A673 (cell line): ENCODE results near the gene FOXN4. TPM values are rescaled to one million over a fixed set of nuclear protein-coding genes. Genes with fewer than 3 reads are reported as not detected.

ENCODE experiments used
- BruUV-seq: library from RNA; stranded (reverse); fragments of 400-500 nt; replicated peaks from 2 replicates; lab custom pipeline; 2021; lab: Mats Ljungman, UMichigan
- CTCF ChIA-PET: fragments of 300-600 bp; sonication (Branson Sonifier 250); formaldehyde crosslinking; loops from one replicate; lab custom pipeline; 2022; ENCODE audit warnings: antibody characterized with exemption; lab: Charles Lee
- POLR2A ChIA-PET: fragments of 300-600 bp; sonication (Branson Sonifier 250); formaldehyde crosslinking; loops from one replicate; lab custom pipeline; 2022; ENCODE audit warnings: antibody characterized with exemption; ENCODE audit not compliant: low non-redundant PET; lab: Charles Lee
- DNase-seq: peaks from one replicate; pipeline ENCODE4 v3.0.0-alpha.2; 2015; ENCODE audit warnings: low spot score
- H3K27ac ChIP-seq: fragments of 200-600 bp; sonication (generic); 2 replicates; pipeline ENCODE4 v1.5.1; 2016; ENCODE audit warnings: mixed run types, low read depth, mild to moderate bottlenecking, mixed read lengths, antibody characterized with exemption, low read length; ENCODE audit not compliant: poor library complexity, severe bottlenecking
- H3K27me3 ChIP-seq: fragments of 200-600 bp; sonication (generic); replicated peaks from 2 replicates; pipeline ENCODE4 v1.6.1; 2017; ENCODE audit warnings: mixed run types, low read depth, mild to moderate bottlenecking, mixed read lengths, antibody characterized with exemption, low read length; ENCODE audit not compliant: insufficient read depth, poor library complexity
- H3K36me3 ChIP-seq: fragments of 200-600 bp; sonication (generic); 2 replicates; pipeline ENCODE4 v1.6.1; 2016; ENCODE audit warnings: mixed run types, mild to moderate bottlenecking, mixed read lengths, antibody characterized with exemption, low read length; ENCODE audit not compliant: insufficient read depth, poor library complexity, severe bottlenecking
- H3K4me1 ChIP-seq: fragments of 200-600 bp; sonication (generic); 2 replicates; pipeline ENCODE4 v1.6.1; 2017; ENCODE audit warnings: mixed run types, mild to moderate bottlenecking, mixed read lengths, antibody characterized with exemption, low read length; ENCODE audit not compliant: insufficient read depth, poor library complexity, severe bottlenecking
- H3K4me3 ChIP-seq: fragments of 200-600 bp; sonication (generic); 2 replicates; pipeline ENCODE4 v1.5.1; 2016; ENCODE audit warnings: low read depth, mixed run types, mild to moderate bottlenecking, mixed read lengths, low read length; ENCODE audit not compliant: poor library complexity, severe bottlenecking
- H3K9me3 ChIP-seq: fragments of 200-600 bp; sonication (generic); 2 replicates; pipeline ENCODE4 v1.6.1; 2016; ENCODE audit warnings: mixed run types, low read depth, mild to moderate bottlenecking, mixed read lengths, antibody characterized with exemption, low read length; ENCODE audit not compliant: poor library complexity, severe bottlenecking
- CTCF ChIP-seq: fragments of 300-800, 200-600 bp; sonication (generic); conservative IDR thresholded peaks from 2 replicates; pipeline ENCODE4 v1.5.1; 2017; ENCODE audit warnings: low read depth, mild to moderate bottlenecking, antibody characterized with exemption, low read length, moderate library complexity, mixed read lengths
- EZH2 ChIP-seq: fragments of 200-600 bp; sonication (generic); IDR thresholded peaks from 2 replicates; pipeline ENCODE4 v1.6.1; 2017; ENCODE audit warnings: borderline replicate concordance, low read depth, mild to moderate bottlenecking, mixed read lengths, antibody characterized with exemption, low read length; ENCODE audit not compliant: poor library complexity, severe bottlenecking
- intact Hi-C: fragments of 100-400 bp; cut with micrococcal nuclease; formaldehyde crosslinking; loops from one replicate; pipeline ENCODE4 v1.10.0; 2022; ENCODE audit not compliant: unreplicated experiment
- total RNA-seq: library from RNA; stranded (reverse); gene quantifications from 2 replicates; pipeline ENCODE4 v1.2.3, GENCODE V29; 2021

FOXN4 gene
- total RNA-seq, 1 experiment from 2014 or later: not detected

GRCh38 chr12:109256011-109256410 lies 53.1 kb downstream of the FOXN4 start:
- Histone ChIP-seq H3K4me1 (no peaks in the 10 kb centered on the region), H3K4me3 (no peak overlapping the region), H3K27me3 (no peaks in the 10 kb centered on the region), H3K27ac (no peak overlapping the region), H3K36me3 (no peaks in the 10 kb centered on the region), H3K9me3 (peaks cover 4% of the 10 kb centered on the region)
- TF ChIP-seq CTCF (no peak), EZH2 (no peak)
- intact Hi-C loops: no loop called here
- no TSS peak for BruUV-seq
- no peak for DNase-seq
- ChIA-PET POLR2A (no interaction called here), CTCF (no interaction called here)

- H3K9me3 ChIP-seq: peaks cover 4% of the 10 kb centered on the region
- no peaks in the 10 kb centered on the region for H3K27me3 ChIP-seq
- no peaks in the 10 kb centered on the region for H3K36me3 ChIP-seq
- DNase-seq: peak; percentile 33
- TF ChIP-seq CTCF (peak; percentile 37; the same call in 1 of the 2 replicates), EZH2 (no peak)
- ChIA-PET CTCF (no interaction called here), POLR2A (no interaction called here)
- no peak overlapping the region for H3K4me3 ChIP-seq
- H3K4me1 ChIP-seq: no peaks in the 10 kb centered on the region
- no peak overlapping the region for H3K27ac ChIP-seq
- no TSS peak for BruUV-seq
- intact Hi-C loops: no loop called here
Observed at GRCh38 chr12:109255377-109255776, 53.7 kb downstream of the FOXN4 start.

- intact Hi-C loops: no loop called here
- Histone ChIP-seq H3K4me3 (no peak overlapping the region), H3K9me3 (peaks cover 4% of the 10 kb centered on the region), H3K27ac (no peak overlapping the region), H3K36me3 (no peaks in the 10 kb centered on the region), H3K27me3 (no peaks in the 10 kb centered on the region), H3K4me1 (no peaks in the 10 kb centered on the region)
- ChIA-PET POLR2A (no interaction called here), CTCF (interaction anchor here (0.7 kb wide), 1 partner anchor 108 kb away, joined by 4 read pairs; no protein-coding TSS in a partner anchor)
- TF ChIP-seq CTCF (no peak), EZH2 (no peak)
- BruUV-seq: no TSS peak
- DNase-seq: no peak
Observed at GRCh38 chr12:109253913-109254544, 55.1 kb downstream of the FOXN4 start.
